GM15510 (cell line): ENCODE results near the gene PI16.

Source experiments
- POLR2A ChIP-seq: IDR thresholded peaks from 3 replicates; pipeline ENCODE4 v1.6.1; 2011; ENCODE audit warnings: borderline replicate concordance; ENCODE audit not compliant: insufficient read length; ENCODE audit errors: extremely low read depth

PI16 gene

DNA sequence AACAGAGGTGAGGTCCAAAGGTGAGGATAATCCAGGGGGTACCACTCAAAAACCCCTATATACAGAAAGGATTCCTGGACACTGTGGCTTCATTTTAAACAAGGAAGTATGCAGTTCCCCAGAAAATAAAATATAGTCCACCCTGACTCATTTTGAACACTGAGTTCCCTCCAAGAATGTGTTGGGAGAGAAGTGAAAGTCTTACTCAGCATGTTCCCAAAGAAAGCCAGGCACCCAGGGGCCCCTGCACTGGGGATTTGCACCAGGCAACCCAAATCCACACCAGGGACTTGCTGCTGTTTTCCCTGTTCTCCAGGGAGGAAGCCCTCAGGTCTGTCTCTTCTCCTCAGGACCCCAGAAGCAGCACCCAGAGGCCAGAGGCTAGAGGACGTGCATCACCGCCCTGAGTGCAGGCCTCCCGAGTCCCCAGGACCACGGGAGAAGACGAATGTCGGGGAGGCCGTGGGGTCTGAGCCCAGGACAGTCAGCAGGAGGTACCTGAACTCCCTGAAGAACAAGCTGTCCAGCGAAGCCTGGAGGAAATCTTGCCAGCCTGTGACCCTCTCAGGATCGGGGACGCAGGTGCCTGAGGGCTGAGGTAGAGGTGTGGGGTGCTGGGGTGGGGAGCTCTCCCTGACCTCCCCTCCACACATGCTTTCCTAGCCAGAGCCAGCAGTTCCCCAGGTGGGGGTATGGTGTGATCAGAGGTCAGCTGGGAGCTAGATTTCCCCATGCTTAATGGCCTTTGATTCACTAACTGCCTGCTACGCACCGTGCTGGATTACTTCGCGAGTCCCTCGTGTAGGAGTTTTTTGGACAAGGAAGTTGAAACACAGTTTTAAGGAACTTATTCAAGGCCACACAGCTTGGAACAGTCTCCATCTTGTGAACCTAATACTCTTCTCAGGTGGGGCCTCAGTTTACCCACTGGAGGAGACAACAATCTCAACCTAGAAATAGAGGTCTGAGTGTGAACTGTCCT is 54.2 kb downstream of the PI16 start:
- TF ChIP-seq POLR2A, result no peak

DNA sequence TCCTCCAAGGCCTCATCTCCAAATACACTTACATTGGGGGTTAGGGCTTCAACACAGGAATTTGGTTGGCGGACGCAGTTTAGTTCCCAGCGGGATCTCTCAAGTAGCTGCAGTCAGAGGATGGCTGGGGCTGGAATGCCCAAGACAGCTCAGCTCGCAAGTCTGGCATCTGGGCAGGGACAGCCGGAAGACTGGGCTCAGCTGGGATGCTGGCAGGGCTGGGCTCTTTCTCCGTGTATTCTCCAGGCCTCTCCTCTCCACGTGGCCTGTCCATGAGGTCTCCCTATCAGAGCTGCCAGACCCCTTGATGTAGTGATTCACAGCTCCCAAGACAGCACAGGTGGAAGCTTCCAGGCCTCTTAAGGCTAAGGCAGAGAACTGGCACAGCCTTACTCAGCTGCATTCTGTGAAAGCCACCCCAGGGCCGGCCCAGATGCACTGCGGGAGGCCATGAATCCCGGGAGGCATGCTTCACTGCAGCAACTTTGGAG is 55.9 kb downstream of the PI16 start:
- no peak for TF ChIP-seq POLR2A

GRCh38 chr6:37011656-37012378 is 57.3 kb downstream of the PI16 start:
- no peak for TF ChIP-seq POLR2A

DNA sequence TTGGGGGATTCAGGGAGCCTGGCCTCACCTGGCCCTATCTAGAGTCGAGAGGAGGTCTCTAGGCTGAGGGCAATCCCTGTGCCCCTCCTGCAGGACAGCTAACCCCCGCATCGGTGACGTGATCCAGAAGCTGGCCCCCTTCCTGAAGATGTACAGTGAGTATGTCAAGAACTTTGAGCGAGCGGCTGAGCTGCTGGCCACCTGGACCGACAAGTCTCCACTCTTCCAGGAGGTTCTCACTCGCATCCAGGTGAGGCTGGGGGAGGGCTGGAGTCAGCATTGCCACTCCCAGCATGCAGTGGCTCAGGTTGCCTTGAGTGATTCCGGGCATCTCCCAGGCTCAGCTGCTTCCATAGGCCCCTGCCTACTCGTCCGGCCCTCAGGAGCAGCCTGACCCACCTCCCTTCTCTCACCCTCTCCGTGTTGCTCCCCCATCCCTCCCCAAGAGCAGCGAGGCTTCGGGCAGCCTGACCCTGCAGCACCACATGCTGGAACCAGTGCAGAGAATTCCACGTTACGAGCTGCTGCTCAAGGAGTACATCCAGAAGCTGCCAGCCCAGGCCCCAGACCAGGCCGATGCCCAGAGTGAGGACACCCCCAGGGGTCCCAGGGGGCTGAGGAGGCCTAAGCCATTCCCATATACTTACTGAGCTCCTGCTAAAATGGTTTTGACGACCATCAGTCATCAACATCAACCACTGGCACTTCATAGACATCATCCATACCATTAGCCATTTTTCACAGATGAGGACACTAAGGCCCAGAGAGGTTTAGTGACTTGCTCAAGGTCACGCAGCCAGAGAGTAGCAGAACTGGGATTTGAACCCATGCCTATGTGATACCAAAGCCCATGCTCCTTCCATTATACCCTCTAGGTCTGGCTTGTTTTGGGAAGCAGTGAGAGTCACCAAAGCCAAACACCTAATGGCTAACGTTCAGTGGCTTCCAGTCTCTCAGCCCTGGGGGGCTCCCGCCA is 59.3 kb downstream of the PI16 start:
- no peak for TF ChIP-seq POLR2A
